BJ (cell line): ENCODE data around the gene ACTN3. TPM values are rescaled to one million over a fixed set of nuclear protein-coding genes. Genes with fewer than 3 reads are reported as not detected.
A peak's percentile ranks its signal among the peaks of the same experiment; 100 is the strongest.

Experiments used
- CTCF ChIA-PET: fragments of 350-600 bp; formaldehyde crosslinking; extraction: SDS; loops from one replicate; lab custom pipeline; 2021; ENCODE audit warnings: antibody characterized with exemption, inconsistent platforms; lab: Yijun Ruan, JAX
- POLR2A ChIA-PET: fragments of 300-600 bp; sonication (Branson Sonifier 250); formaldehyde crosslinking; extraction: SDS; loops from one replicate; lab custom pipeline; 2021; ENCODE audit warnings: antibody characterized with exemption; lab: Charles Lee
- DNase-seq: peaks from one replicate; pipeline ENCODE4 v3.0.0-alpha.2; 2011; ENCODE audit warnings: low read depth
- H3K27me3 ChIP-seq: 2 replicates; pipeline ENCODE4 v1.6.0; 2011; ENCODE audit warnings: low read length; ENCODE audit not compliant: control insufficient read depth, insufficient read depth
- H3K36me3 ChIP-seq: 2 replicates; pipeline ENCODE4 v1.5.1; 2011; ENCODE audit warnings: low read length; ENCODE audit not compliant: control insufficient read depth, insufficient read depth
- H3K4me3 ChIP-seq: 2 replicates; pipeline ENCODE4 v1.5.1; 2011; ENCODE audit warnings: low read depth, mild to moderate bottlenecking, control low read depth, low read length
- polyA minus RNA-seq: library from RNA; depleted of rRNA, polyadenylated mRNA; stranded (reverse); fragments of >200 nt; gene quantifications from 2 replicates; pipeline ENCODE4 v1.2.3, GENCODE V29; 2011; rRNA and poly(A)+ RNA removed
- polyA plus RNA-seq: library from polyadenylated mRNA; depleted of rRNA; stranded (reverse); fragments of >200 nt; gene quantifications from 2 replicates; pipeline ENCODE4 v1.2.3, GENCODE V29; 2011; rRNA removed
- TF ChIP-seq, protein P1 (sequence below): IDR thresholded peaks from 2 replicates; pipeline ENCODE4 v1.5.1; 2011; ENCODE audit warnings: low read depth, mild to moderate bottlenecking, control low read depth, inconsistent platforms, low read length, moderate library complexity; ENCODE audit not compliant: insufficient read depth

The ACTN3 gene
- not detected in 2 replicates for polyA plus RNA-seq
- not detected in 2 replicates for polyA minus RNA-seq

DNA sequence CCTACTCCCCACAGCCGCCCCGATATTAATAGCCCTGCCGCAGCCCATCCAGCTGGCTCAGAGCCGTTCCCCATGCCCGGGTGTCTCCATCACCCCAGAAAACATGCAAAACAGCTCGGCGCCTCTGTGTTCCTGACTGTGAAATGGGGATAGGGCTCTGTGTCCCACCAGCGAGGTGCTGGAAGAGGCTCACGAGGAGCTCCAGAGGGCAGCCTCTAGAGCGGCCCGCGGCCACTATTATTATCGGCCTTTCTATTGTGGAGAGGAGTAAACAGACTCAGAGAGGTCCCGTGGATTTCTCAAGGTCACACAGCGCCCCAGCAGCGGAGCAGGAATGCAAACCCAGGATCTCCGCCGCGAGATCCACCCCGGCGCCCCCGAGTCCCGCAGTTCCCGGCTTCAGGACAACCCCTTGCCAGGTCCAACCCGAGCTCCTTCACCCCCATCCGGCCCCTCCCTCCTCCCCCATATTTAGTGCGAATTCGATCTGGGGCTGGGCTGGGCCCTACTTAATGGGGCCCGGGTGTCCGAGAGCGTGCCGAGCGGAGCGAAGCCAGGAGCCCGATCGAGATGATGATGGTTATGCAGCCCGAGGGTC, at the start of gene ACTN3:
ACTN3 (plus strand) TSS at position 536 of the 598 bp plus-strand sequence; CDS start at position 571, 35 bp downstream.
- DNase-seq = no peak
- TF ChIP-seq, protein P1, sequence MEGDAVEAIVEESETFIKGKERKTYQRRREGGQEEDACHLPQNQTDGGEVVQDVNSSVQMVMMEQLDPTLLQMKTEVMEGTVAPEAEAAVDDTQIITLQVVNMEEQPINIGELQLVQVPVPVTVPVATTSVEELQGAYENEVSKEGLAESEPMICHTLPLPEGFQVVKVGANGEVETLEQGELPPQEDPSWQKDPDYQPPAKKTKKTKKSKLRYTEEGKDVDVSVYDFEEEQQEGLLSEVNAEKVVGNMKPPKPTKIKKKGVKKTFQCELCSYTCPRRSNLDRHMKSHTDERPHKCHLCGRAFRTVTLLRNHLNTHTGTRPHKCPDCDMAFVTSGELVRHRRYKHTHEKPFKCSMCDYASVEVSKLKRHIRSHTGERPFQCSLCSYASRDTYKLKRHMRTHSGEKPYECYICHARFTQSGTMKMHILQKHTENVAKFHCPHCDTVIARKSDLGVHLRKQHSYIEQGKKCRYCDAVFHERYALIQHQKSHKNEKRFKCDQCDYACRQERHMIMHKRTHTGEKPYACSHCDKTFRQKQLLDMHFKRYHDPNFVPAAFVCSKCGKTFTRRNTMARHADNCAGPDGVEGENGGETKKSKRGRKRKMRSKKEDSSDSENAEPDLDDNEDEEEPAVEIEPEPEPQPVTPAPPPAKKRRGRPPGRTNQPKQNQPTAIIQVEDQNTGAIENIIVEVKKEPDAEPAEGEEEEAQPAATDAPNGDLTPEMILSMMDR = no peak
- H3K4me3 ChIP-seq = peak within 1 kb of the TSS; percentile 79
- ChIA-PET POLR2A (no interaction called here), CTCF (interaction anchor here (1.0 to 1.6 kb wide), 6 partner anchors 17 to 132 kb away, joined by 3 to 6 read pairs (median 4); partner anchors contain the start of genes CCDC87, CCS and CTSF)
- H3K27me3 ChIP-seq = peaks cover 12% of the 10 kb centered on the region
- peaks cover 1% of the 10 kb centered on the region for H3K36me3 ChIP-seq

DNA sequence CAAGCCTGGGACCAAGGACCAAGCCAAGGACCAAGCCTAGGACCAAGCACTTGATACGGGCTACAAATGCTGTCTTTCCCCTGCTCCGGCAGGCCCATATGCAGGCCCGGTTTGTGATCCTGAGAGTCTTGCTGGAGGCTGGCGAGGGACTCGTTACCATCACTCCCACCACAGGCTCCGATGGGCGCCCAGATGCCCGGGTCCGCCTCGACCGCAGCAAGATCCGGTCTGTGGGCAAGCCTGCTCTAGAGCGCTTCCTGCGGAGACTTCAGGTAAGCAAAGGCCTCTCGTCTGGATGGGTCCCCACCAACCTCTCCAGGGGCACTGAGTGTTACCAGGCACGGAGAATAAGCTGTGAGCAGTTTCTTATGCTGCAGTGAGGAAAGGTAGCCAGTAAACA, 49.5 kb upstream of the ACTN3 start:
- H3K36me3 ChIP-seq = peaks cover 25% of the 10 kb centered on the region
- H3K4me3 ChIP-seq = no peak overlapping the region
- ChIA-PET POLR2A (no interaction called here), CTCF (no interaction called here)
- DNase-seq = no peak
- TF ChIP-seq, protein P1 = no peak
- no peaks in the 10 kb centered on the region for H3K27me3 ChIP-seq

DNA sequence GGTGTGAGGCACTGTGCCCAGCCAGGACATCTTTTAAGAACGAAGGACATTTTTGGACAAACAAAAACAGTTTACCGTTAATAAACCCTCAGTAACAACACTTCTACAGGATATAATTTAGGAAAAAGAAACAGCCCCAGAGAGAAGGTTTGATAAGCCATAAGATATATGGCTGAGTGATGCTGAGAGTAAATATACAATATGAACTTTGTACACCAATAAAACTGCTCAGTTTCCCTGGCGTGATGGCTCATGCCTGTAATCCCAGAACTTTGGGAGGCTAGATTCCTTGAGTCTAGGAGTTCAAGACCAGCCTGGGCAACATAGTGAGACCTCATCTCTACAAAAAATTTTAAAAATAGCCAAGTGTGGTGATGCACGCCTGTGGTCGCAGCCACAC, 48.2 kb upstream of the ACTN3 start:
- POLR2A ChIA-PET = no interaction called here
- CTCF ChIA-PET = no interaction called here
- Histone ChIP-seq H3K27me3 (no peaks in the 10 kb centered on the region), H3K4me3 (no peak overlapping the region), H3K36me3 (peaks cover 20% of the 10 kb centered on the region)
- DNase-seq = no peak
- TF ChIP-seq, protein P1 = no peak

DNA sequence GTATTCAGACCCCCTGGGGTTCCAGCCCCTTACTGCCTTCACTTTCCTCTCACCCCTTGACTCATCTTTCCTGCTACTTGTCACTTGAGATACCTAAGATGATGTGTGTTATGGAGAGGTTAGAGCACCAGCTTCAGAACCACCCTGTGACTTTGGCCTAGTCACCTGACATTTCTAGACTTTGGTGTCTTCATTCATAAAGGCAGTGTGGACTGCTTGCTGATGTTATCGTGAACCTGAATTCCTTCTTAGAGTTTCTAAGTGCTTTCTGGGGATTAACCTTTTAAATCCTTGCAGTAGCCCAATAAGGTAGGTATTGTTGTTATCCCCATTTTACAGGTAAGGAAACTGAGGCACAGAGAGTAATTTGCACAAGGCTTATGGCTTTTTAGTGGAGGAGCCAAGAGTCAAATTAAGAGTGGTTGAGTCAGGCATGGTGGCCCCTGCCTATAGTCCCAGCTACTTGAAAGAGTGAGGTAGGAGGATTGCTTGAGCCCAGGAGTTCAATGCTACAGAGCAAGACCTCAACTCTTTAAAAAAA, 41.4 kb upstream of the ACTN3 start:
- no peak for DNase-seq
- CTCF ChIA-PET = no interaction called here
- Histone ChIP-seq H3K4me3 (no peak overlapping the region), H3K27me3 (no peaks in the 10 kb centered on the region), H3K36me3 (peaks cover 6% of the 10 kb centered on the region)
- TF ChIP-seq, protein P1 = no peak
- POLR2A ChIA-PET = no interaction called here

DNA sequence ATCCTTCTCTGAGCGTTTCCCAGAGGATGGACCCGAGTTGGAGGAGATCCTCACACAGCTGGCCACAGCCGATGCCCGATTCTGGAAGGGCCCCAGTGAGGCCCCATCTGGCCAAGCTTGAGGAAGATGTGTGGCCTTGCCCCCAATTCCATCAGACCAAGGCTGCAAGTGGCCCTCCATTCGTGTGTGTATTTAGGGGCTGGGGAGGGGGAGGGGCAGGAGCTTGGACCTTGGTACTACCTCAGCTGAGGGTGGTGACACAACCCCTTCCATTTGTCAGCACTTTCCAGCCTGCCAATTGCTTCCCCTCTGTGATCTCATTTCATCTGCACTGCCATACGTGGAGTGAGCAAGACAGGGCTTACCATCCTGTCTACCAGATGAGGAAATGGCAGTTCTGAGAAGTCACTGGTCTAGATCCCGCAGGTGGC, 37.6 kb upstream of the ACTN3 start:
- ChIA-PET POLR2A (no interaction called here), CTCF (interaction anchor here (0.8 to 1.6 kb wide), 3 partner anchors 16 to 169 kb away, joined by 3 to 5 read pairs (median 3); partner anchors contain the start of gene RBM4B)
- Histone ChIP-seq H3K36me3 (peaks cover 4% of the 10 kb centered on the region), H3K27me3 (no peaks in the 10 kb centered on the region), H3K4me3 (no peak overlapping the region)
- DNase-seq = no peak
- TF ChIP-seq, protein P1 = no peak
